HCT116 (cell line): ENCODE measurements around the gene TMTC2. TPM values are rescaled to one million over a fixed set of nuclear protein-coding genes. Genes with fewer than 3 reads are reported as not detected.

Experiments used
- ATAC-seq: fragments of 200-7000 bp; cut with Tn5 transposase; 2 replicates; pipeline ENCODE4 v1.9.1; 2020; ENCODE audit warnings: mild to moderate bottlenecking, moderate library complexity
- BruUV-seq: library from RNA; stranded (reverse); fragments of 400-500 nt; replicated peaks from 2 replicates; lab custom pipeline; 2021; lab: Mats Ljungman, UMichigan
- CTCF ChIA-PET: fragments of 300-600 bp; sonication (Branson Sonifier 250); formaldehyde crosslinking; loops from one replicate; lab custom pipeline; 2021; ENCODE audit warnings: antibody characterized with exemption; lab: Charles Lee
- POLR2A ChIA-PET: fragments of 300-600, 350-600 bp; sonication (Branson Sonifier 250); formaldehyde crosslinking; loops from one replicate; lab custom pipeline; 2021; ENCODE audit warnings: antibody characterized with exemption; lab: Charles Lee
- RAD21 ChIA-PET, 2 experiments: fragments of 300-600 bp; sonication (Branson Sonifier 250); formaldehyde crosslinking; loops; one replicate each; lab custom pipeline; 2023; ENCODE audit warnings: low total read pairs in 2 of 2; ENCODE audit not compliant: uncharacterized antibody in 2 of 2, unreplicated experiment in 2 of 2, low non-redundant PET in 1 of 2; lab: Charles Lee
- DNase-seq: peaks from one replicate; pipeline ENCODE4 v3.0.0-alpha.2; 2010; ENCODE audit warnings: low read depth, low spot score
- H2AFZ ChIP-seq: fragments of 200-600 bp; shearing (Covaris generic), sonication (generic); 2 replicates; pipeline ENCODE4 v1.6.1; 2017; ENCODE audit warnings: low read depth, mixed run types, mixed read lengths, antibody characterized with exemption, low read length; ENCODE audit not compliant: poor library complexity, severe bottlenecking
- H3K27ac ChIP-seq: 2 replicates; pipeline ENCODE4 v1.5.1; 2012; ENCODE audit warnings: low read depth, low read length
- H3K27me3 ChIP-seq: fragments of 200-600 bp; sonication (generic); 2 replicates; pipeline ENCODE4 v1.6.1; 2016; ENCODE audit warnings: mixed run types, low read length, mixed read lengths; ENCODE audit not compliant: insufficient read depth
- H3K36me3 ChIP-seq, 2 experiments: fragments of 200-500 bp in 1 of 2; fragments of 200-600 bp in 1 of 2; sonication (Bioruptor generic) in 1 of 2; sonication (generic) in 1 of 2; 2 replicates each; pipeline versions ENCODE4 v1.5.1 to v1.6.1; 2014 to 2016; ENCODE audit warnings: low read length in 2 of 2, inconsistent platforms in 1 of 2, mixed read lengths in 1 of 2, mixed run types in 1 of 2; ENCODE audit not compliant: insufficient read depth in 2 of 2, control insufficient read depth in 1 of 2
- H3K4me1 ChIP-seq, 2 experiments: fragments of 200-600 bp in 1 of 2; sonication (generic) in 1 of 2; 2 replicates each; pipeline versions ENCODE4 v1.5.1 to v1.6.1; 2012 to 2017; ENCODE audit warnings: low read length in 2 of 2, inconsistent platforms in 1 of 2, mild to moderate bottlenecking in 1 of 2, mixed read lengths in 1 of 2, mixed run types in 1 of 2, moderate library complexity in 1 of 2; ENCODE audit not compliant: insufficient read depth in 2 of 2, control insufficient read depth in 1 of 2
- H3K4me2 ChIP-seq: fragments of 200-600 bp; sonication (generic); 2 replicates; pipeline ENCODE4 v1.6.1; 2017; ENCODE audit warnings: mixed run types, low read length, mixed read lengths
- H3K4me3 ChIP-seq, 2 experiments: fragments of 200-600 bp in 1 of 2; sonication (generic) in 1 of 2; replicated peaks in 1 of 2; 2 replicates each; pipeline ENCODE4 v1.5.1; 2011 to 2016; ENCODE audit warnings: low read length in 2 of 2, control low read depth in 1 of 2, low read depth in 1 of 2, mild to moderate bottlenecking in 1 of 2, mixed read lengths in 1 of 2, mixed run types in 1 of 2
- H3K79me2 ChIP-seq: fragments of 200-600 bp; sonication (generic); 2 replicates; pipeline ENCODE4 v1.6.1; 2017; ENCODE audit warnings: mild to moderate bottlenecking, mixed run types, low read length, moderate library complexity, mixed read lengths; ENCODE audit not compliant: insufficient read depth
- H3K9ac ChIP-seq: fragments of 200-600 bp; sonication (generic); 2 replicates; pipeline ENCODE4 v1.6.1; 2016; ENCODE audit warnings: low read length, mixed read lengths
- H3K9me2 ChIP-seq: fragments of 200-600 bp; sonication (generic), shearing (Covaris generic); 2 replicates; pipeline ENCODE4 v1.6.1; 2017; ENCODE audit warnings: mixed run types, mild to moderate bottlenecking, moderate library complexity; ENCODE audit not compliant: insufficient read depth
- H3K9me3 ChIP-seq, 2 experiments: fragments of 200-500 bp in 1 of 2; fragments of 200-600 bp in 1 of 2; sonication (Bioruptor generic) in 1 of 2; sonication (generic) in 1 of 2; 2 replicates each; pipeline ENCODE4 v1.6.1; 2014 to 2017; ENCODE audit warnings: low read length in 2 of 2, mixed read lengths in 2 of 2, inconsistent platforms in 1 of 2, low read depth in 1 of 2, mild to moderate bottlenecking in 1 of 2, mixed run types in 1 of 2, moderate library complexity in 1 of 2; ENCODE audit not compliant: control insufficient read depth in 1 of 2, insufficient read depth in 1 of 2
- H4K20me1 ChIP-seq: fragments of 200-600 bp; sonication (generic), shearing (Covaris generic); 2 replicates; pipeline ENCODE4 v1.6.1; 2017; ENCODE audit warnings: mixed run types, mild to moderate bottlenecking, moderate library complexity; ENCODE audit not compliant: insufficient read depth
- ATF3 ChIP-seq: IDR thresholded peaks from 2 replicates; pipeline ENCODE4 v1.6.1; 2012
- CEBPB ChIP-seq: IDR thresholded peaks from 2 replicates; pipeline ENCODE4 v1.6.1; 2012; ENCODE audit warnings: low read depth
- EGR1 ChIP-seq: IDR thresholded peaks from 2 replicates; pipeline ENCODE4 v1.6.1; 2012; ENCODE audit warnings: low read depth
- ELF1 ChIP-seq: IDR thresholded peaks from 2 replicates; pipeline ENCODE4 v1.6.1; 2012; ENCODE audit warnings: low read depth, borderline replicate concordance
- EZH2phosphoT487 ChIP-seq: fragments of 200-600 bp; IDR thresholded peaks from 2 replicates; pipeline ENCODE4 v1.6.1; 2018; ENCODE audit warnings: antibody characterized with exemption, borderline replicate concordance
- FOSL1 ChIP-seq: IDR thresholded peaks from 2 replicates; pipeline ENCODE4 v1.6.1; 2012; ENCODE audit warnings: low read depth
- JUND ChIP-seq: IDR thresholded peaks from 2 replicates; pipeline ENCODE4 v1.6.1; 2012
- POLR2A ChIP-seq: IDR thresholded peaks from 2 replicates; pipeline ENCODE4 v1.7.0; 2011; ENCODE audit warnings: borderline replicate concordance; ENCODE audit not compliant: insufficient read depth, insufficient read length; ENCODE audit errors: extremely low read depth
- SIN3A ChIP-seq: IDR thresholded peaks from 2 replicates; pipeline ENCODE4 v1.6.1; 2012; ENCODE audit warnings: low read depth
- SP1 ChIP-seq: IDR thresholded peaks from 2 replicates; pipeline ENCODE4 v1.6.1; 2012; ENCODE audit warnings: low read depth
- SRF ChIP-seq: IDR thresholded peaks from 2 replicates; pipeline ENCODE4 v1.6.1; 2012; ENCODE audit warnings: low read depth
- TCF7L2 ChIP-seq: IDR thresholded peaks from 2 replicates; pipeline ENCODE4 v1.7.0; 2011; ENCODE audit warnings: borderline replicate concordance, inconsistent platforms; ENCODE audit not compliant: insufficient read depth, insufficient read length; ENCODE audit errors: extremely low read depth
- ZBTB33 ChIP-seq: IDR thresholded peaks from 2 replicates; pipeline ENCODE4 v1.6.1; 2011; ENCODE audit warnings: mild to moderate bottlenecking, low read length, moderate library complexity; ENCODE audit not compliant: insufficient replicate concordance; ENCODE audit errors: extremely low read depth
- ZFX ChIP-seq: fragments of 450-650 bp; IDR thresholded peaks from 2 replicates; pipeline ENCODE4 v1.6.1; 2017
- ZNF274 ChIP-seq: fragments of 200-500 bp; sonication (Bioruptor generic); IDR thresholded peaks from 2 replicates; pipeline ENCODE4 v1.6.1; 2014; ENCODE audit warnings: mild to moderate bottlenecking, low read depth, low read length, inconsistent platforms
- intact Hi-C: fragments of 100-400 bp; cut with micrococcal nuclease; formaldehyde crosslinking; loops from 2 replicates; pipeline ENCODE4 v1.10.0; 2022
- total RNA-seq: library from RNA; stranded (reverse); gene quantifications from one replicate; pipeline ENCODE4 v1.2.1, GENCODE V29; 2021; ENCODE audit not compliant: unreplicated experiment
- TF ChIP-seq, protein P1 (sequence below), 3 experiments: fragments of 200-600 bp in 1 of 3; sonication (generic) in 1 of 3; IDR thresholded peaks in 2 of 3; conservative IDR thresholded peaks in 1 of 3; 2 replicates each; pipeline ENCODE4 v1.5.1; 2012 to 2017; ENCODE audit warnings: low read depth in 2 of 3, low read length in 2 of 3, antibody characterized with exemption in 1 of 3, borderline replicate concordance in 1 of 3, control low read depth in 1 of 3, mild to moderate bottlenecking in 1 of 3, mixed read lengths in 1 of 3, mixed run types in 1 of 3, moderate library complexity in 1 of 3; ENCODE audit not compliant: insufficient read depth in 1 of 3
- TF ChIP-seq, protein P2 (sequence below): IDR thresholded peaks from 2 replicates; pipeline ENCODE4 v1.6.1; 2012

TMTC2 gene
- total RNA-seq, 1 experiment from 2014 or later: 11.5 TPM

DNA sequence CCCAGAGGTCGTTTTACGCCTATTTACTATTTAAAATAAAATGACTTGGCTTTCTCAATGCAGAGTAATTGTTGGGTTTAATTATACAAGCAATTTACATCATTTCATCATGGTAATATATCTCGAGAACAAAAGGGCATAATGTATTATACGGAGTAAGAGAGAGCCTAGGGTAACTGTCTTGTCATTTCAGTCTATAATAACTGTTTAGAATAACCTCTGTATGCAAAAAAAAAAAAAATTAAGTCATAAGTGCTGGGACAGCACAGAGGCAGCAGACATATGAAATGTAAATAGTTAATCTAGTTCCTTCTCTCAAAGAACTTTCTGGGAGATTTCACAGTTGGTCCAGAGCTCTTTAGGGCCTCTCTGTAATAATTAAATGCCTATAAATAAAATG lies 284.9 kb downstream of the TMTC2 start:
- Histone ChIP-seq H3K4me1 (no peaks in the 10 kb centered on the region), H3K4me3 (no peak overlapping the region), H4K20me1 (no peaks in the 10 kb centered on the region), H3K79me2 (no peaks in the 10 kb centered on the region), H3K27me3 (no peaks in the 10 kb centered on the region), H3K27ac (no peak overlapping the region), H2AFZ (no peak overlapping the region), H3K36me3 (no peaks in the 10 kb centered on the region), H3K9me2 (no peaks in the 10 kb centered on the region), H3K4me2 (no peak overlapping the region), H3K9me3 (no peaks in the 10 kb centered on the region), H3K9ac (no peak overlapping the region)
- no peak for ATAC-seq
- no peak for DNase-seq
- POLR2A ChIA-PET: no interaction called here
- TF ChIP-seq ZFX: no peak
- no peak for TF ChIP-seq ELF1
- no peak for TF ChIP-seq SRF
- no peak for TF ChIP-seq SIN3A
- TF ChIP-seq ATF3: no peak
- TF ChIP-seq, protein P1, sequence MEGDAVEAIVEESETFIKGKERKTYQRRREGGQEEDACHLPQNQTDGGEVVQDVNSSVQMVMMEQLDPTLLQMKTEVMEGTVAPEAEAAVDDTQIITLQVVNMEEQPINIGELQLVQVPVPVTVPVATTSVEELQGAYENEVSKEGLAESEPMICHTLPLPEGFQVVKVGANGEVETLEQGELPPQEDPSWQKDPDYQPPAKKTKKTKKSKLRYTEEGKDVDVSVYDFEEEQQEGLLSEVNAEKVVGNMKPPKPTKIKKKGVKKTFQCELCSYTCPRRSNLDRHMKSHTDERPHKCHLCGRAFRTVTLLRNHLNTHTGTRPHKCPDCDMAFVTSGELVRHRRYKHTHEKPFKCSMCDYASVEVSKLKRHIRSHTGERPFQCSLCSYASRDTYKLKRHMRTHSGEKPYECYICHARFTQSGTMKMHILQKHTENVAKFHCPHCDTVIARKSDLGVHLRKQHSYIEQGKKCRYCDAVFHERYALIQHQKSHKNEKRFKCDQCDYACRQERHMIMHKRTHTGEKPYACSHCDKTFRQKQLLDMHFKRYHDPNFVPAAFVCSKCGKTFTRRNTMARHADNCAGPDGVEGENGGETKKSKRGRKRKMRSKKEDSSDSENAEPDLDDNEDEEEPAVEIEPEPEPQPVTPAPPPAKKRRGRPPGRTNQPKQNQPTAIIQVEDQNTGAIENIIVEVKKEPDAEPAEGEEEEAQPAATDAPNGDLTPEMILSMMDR (IDR thresholded peaks at IDR 0.05 in 2 of 3, conservative IDR thresholded peaks at IDR 0.05 in 1 of 3; ENCODE audit: borderline replicate concordance in 1 of 3, insufficient read depth in 1 of 3, low read depth in 2 of 3, low read length in 2 of 3): no peak
- intact Hi-C loops: no loop called here
- CTCF ChIA-PET: no interaction called here
- no TSS peak for BruUV-seq
- RAD21 ChIA-PET: no interaction called here

- ATAC-seq: no peak
- Histone ChIP-seq H3K27me3 (no peaks in the 10 kb centered on the region), H3K9me2 (no peaks in the 10 kb centered on the region), H3K9me3 (no peaks in the 10 kb centered on the region), H3K4me1 (no peaks in the 10 kb centered on the region), H3K79me2 (no peaks in the 10 kb centered on the region), H4K20me1 (no peaks in the 10 kb centered on the region), H3K4me2 (no peak overlapping the region), H3K36me3 (no peaks in the 10 kb centered on the region), H3K9ac (no peak overlapping the region), H2AFZ (no peak overlapping the region), H3K27ac (no peak overlapping the region), H3K4me3 (no peak overlapping the region)
- POLR2A ChIA-PET: no interaction called here
- BruUV-seq: no TSS peak
- RAD21 ChIA-PET: no interaction called here
- no peak for DNase-seq
- CTCF ChIA-PET: no interaction called here
- intact Hi-C loops: no loop called here
- TF ChIP-seq TCF7L2 (no peak), SP1 (no peak), SRF (no peak), ELF1 (no peak), EZH2phosphoT487 (no peak), EGR1 (no peak), ZNF274 (no peak), FOSL1 (no peak), ZBTB33 (no peak), POLR2A (no peak), CEBPB (no peak), JUND (no peak)
- TF ChIP-seq, protein P2, sequence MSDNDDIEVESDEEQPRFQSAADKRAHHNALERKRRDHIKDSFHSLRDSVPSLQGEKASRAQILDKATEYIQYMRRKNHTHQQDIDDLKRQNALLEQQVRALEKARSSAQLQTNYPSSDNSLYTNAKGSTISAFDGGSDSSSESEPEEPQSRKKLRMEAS: no peak
Measured at GRCh38 chr12:82972624-82973023, 285.9 kb downstream of the TMTC2 start.
